WTC11 (cell line): ENCODE results near the gene ZNF683. TPM values are rescaled to one million over a fixed set of nuclear protein-coding genes. Genes with fewer than 3 reads are reported as not detected.

Source experiments
- ATAC-seq: fragments of 200-7000 bp; cut with Tn5 transposase; 2 replicates; pipeline ENCODE4 v1.10.0; 2021; ENCODE audit warnings: mild to moderate bottlenecking, moderate library complexity
- CTCF ChIA-PET: fragments of 300-600 bp; sonication (Branson Sonifier 250); formaldehyde crosslinking; loops from one replicate; lab custom pipeline; 2021; ENCODE audit warnings: antibody characterized with exemption; lab: Charles Lee
- POLR2A ChIA-PET: fragments of 350-600 bp; sonication (Branson Sonifier 250); formaldehyde crosslinking; loops from one replicate; lab custom pipeline; 2021; ENCODE audit warnings: antibody characterized with exemption; lab: Charles Lee
- DNase-seq: peaks from one replicate; pipeline ENCODE4 v3.0.0; 2021; ENCODE audit warnings: low spot score
- H3K27ac Mint-ChIP-seq: 2 replicates; pipeline ENCODE4 v1.8.0; 2021; ENCODE audit warnings: mixed read lengths
- H3K27me3 Mint-ChIP-seq: 2 replicates; pipeline ENCODE4 v1.8.0; 2021; ENCODE audit warnings: low read depth, mild to moderate bottlenecking, moderate library complexity, mixed read lengths
- H3K36me3 Mint-ChIP-seq: 2 replicates; pipeline ENCODE4 v1.8.0; 2021; ENCODE audit warnings: mixed read lengths
- H3K4me1 Mint-ChIP-seq: 2 replicates; pipeline ENCODE4 v1.8.0; 2022; ENCODE audit warnings: mixed read lengths
- H3K4me3 Mint-ChIP-seq: 2 replicates; pipeline ENCODE4 v1.8.0; 2021; ENCODE audit warnings: mild to moderate bottlenecking, moderate library complexity, mixed read lengths
- H3K9me3 Mint-ChIP-seq: 2 replicates; pipeline ENCODE4 v1.8.0; 2021; ENCODE audit warnings: mixed read lengths
- CBFB ChIP-seq: sonication (generic); formaldehyde crosslinking; IDR thresholded peaks from 2 replicates; pipeline ENCODE4 v1.8.1; 2022; ENCODE audit warnings: mild to moderate bottlenecking, low read depth, missing genetic modification reagents
- CREB1 ChIP-seq: sonication (generic); formaldehyde crosslinking; IDR thresholded peaks from 2 replicates; pipeline ENCODE4 v1.8.0; 2023; ENCODE audit warnings: mild to moderate bottlenecking, missing genetic modification reagents
- CREM ChIP-seq: sonication (generic); formaldehyde crosslinking; IDR thresholded peaks from 2 replicates; pipeline ENCODE4 v1.8.1; 2022; ENCODE audit warnings: mild to moderate bottlenecking, missing genetic modification reagents, moderate library complexity
- ESRRA ChIP-seq: sonication (generic); formaldehyde crosslinking; IDR thresholded peaks from 2 replicates; pipeline ENCODE4 v1.8.1; 2022; ENCODE audit warnings: mild to moderate bottlenecking, missing genetic modification reagents, borderline replicate concordance
- FOXJ3 ChIP-seq: sonication (generic); formaldehyde crosslinking; IDR thresholded peaks from 2 replicates; pipeline ENCODE4 v1.9.0; 2021; ENCODE audit warnings: missing genetic modification reagents, mild to moderate bottlenecking, borderline replicate concordance
- GRHL2 ChIP-seq: fragments of 250-450 bp; sonication (Bioruptor Pico); IDR thresholded peaks from 2 replicates; pipeline ENCODE4 v1.8.0; 2022; ENCODE audit warnings: mild to moderate bottlenecking, moderate library complexity; ENCODE audit not compliant: insufficient replicate concordance, severe bottlenecking
- MXD4 ChIP-seq: fragments of 250-450 bp; sonication (Bioruptor Pico); IDR thresholded peaks from 2 replicates; pipeline ENCODE4 v1.8.0; 2021; ENCODE audit warnings: mild to moderate bottlenecking, moderate library complexity, borderline replicate concordance
- NFYB ChIP-seq: sonication (generic); formaldehyde crosslinking; conservative IDR thresholded peaks from 2 replicates; pipeline ENCODE4 v1.8.0; 2022; ENCODE audit warnings: low read depth, missing genetic modification reagents
- OVOL2 ChIP-seq: fragments of 250-450 bp; sonication (Bioruptor Pico); IDR thresholded peaks from 2 replicates; pipeline ENCODE4 v1.9.0; 2021; ENCODE audit warnings: mild to moderate bottlenecking, borderline replicate concordance
- ZNF219 ChIP-seq: sonication (generic); formaldehyde crosslinking; IDR thresholded peaks from 2 replicates; pipeline ENCODE4 v1.8.0; 2023; ENCODE audit warnings: missing genetic modification reagents, mild to moderate bottlenecking, borderline replicate concordance
- ZNF423 ChIP-seq: fragments of 250-450 bp; sonication (Bioruptor Pico); IDR thresholded peaks from 2 replicates; pipeline ENCODE4 v2.1.2; 2022; ENCODE audit warnings: mild to moderate bottlenecking, moderate library complexity
- ZNF671 ChIP-seq: fragments of 250-450 bp; sonication (Bioruptor Pico); IDR thresholded peaks from 2 replicates; pipeline ENCODE4 v1.8.0; 2021; ENCODE audit warnings: mild to moderate bottlenecking
- total RNA-seq: library from RNA; stranded (reverse); gene quantifications from 3 replicates; pipeline ENCODE4 v1.2.3, GENCODE V29; 2021
- TF ChIP-seq, protein P1 (sequence below): sonication (generic); formaldehyde crosslinking; IDR thresholded peaks from 2 replicates; pipeline ENCODE4 v1.8.1; 2022; ENCODE audit warnings: mild to moderate bottlenecking, missing genetic modification reagents, moderate library complexity, borderline replicate concordance
- TF ChIP-seq, protein P2 (sequence below): sonication (generic); formaldehyde crosslinking; IDR thresholded peaks from 2 replicates; pipeline ENCODE4 v1.8.0; 2023; ENCODE audit warnings: missing genetic modification reagents, mild to moderate bottlenecking, borderline replicate concordance
- TF ChIP-seq, protein P3 (sequence below): sonication (generic); formaldehyde crosslinking; IDR thresholded peaks from 2 replicates; pipeline ENCODE4 v1.8.1; 2023; ENCODE audit warnings: mild to moderate bottlenecking, missing genetic modification reagents
- TF ChIP-seq, protein P4 (sequence below): fragments of 250-450 bp; sonication (Bioruptor Pico); IDR thresholded peaks from 2 replicates; pipeline ENCODE4 v1.9.0; 2021; ENCODE audit warnings: mild to moderate bottlenecking
- TF ChIP-seq, protein P5 (sequence below): sonication (generic); formaldehyde crosslinking; IDR thresholded peaks from 2 replicates; pipeline ENCODE4 v1.8.1; 2023; ENCODE audit warnings: mild to moderate bottlenecking, missing genetic modification reagents, moderate library complexity
- TF ChIP-seq, protein P6 (sequence below): sonication (generic); formaldehyde crosslinking; IDR thresholded peaks from 2 replicates; pipeline ENCODE4 v1.8.1; 2022; ENCODE audit warnings: missing genetic modification reagents, borderline replicate concordance

The ZNF683 gene
- total RNA-seq, 1 experiment from 2014 or later, result not detected

DNA sequence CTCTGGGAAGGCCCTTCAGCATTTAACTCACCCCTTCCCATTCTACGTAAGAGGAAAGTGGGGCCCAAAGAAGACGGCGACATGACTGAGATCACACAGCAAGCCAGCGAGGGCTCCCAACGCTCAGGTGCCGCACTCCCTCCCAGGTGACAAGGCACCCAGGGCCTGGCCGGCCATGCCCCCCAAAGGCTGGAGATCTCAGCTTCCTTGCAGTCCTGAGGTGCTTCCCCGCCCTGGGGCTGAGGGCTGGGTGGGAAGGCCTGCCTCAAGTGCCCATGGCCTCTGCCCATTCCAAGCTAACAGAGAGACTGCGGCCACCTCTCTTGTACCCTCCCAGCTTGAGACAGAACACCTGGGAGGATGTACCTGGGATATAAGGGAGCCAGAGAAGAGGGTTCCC, 17.6 kb downstream of the ZNF683 start (continued):
- TF ChIP-seq, protein P1, sequence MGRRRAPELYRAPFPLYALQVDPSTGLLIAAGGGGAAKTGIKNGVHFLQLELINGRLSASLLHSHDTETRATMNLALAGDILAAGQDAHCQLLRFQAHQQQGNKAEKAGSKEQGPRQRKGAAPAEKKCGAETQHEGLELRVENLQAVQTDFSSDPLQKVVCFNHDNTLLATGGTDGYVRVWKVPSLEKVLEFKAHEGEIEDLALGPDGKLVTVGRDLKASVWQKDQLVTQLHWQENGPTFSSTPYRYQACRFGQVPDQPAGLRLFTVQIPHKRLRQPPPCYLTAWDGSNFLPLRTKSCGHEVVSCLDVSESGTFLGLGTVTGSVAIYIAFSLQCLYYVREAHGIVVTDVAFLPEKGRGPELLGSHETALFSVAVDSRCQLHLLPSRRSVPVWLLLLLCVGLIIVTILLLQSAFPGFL (CRISPR knock-in tag), result no peak
- TF ChIP-seq, protein P2, sequence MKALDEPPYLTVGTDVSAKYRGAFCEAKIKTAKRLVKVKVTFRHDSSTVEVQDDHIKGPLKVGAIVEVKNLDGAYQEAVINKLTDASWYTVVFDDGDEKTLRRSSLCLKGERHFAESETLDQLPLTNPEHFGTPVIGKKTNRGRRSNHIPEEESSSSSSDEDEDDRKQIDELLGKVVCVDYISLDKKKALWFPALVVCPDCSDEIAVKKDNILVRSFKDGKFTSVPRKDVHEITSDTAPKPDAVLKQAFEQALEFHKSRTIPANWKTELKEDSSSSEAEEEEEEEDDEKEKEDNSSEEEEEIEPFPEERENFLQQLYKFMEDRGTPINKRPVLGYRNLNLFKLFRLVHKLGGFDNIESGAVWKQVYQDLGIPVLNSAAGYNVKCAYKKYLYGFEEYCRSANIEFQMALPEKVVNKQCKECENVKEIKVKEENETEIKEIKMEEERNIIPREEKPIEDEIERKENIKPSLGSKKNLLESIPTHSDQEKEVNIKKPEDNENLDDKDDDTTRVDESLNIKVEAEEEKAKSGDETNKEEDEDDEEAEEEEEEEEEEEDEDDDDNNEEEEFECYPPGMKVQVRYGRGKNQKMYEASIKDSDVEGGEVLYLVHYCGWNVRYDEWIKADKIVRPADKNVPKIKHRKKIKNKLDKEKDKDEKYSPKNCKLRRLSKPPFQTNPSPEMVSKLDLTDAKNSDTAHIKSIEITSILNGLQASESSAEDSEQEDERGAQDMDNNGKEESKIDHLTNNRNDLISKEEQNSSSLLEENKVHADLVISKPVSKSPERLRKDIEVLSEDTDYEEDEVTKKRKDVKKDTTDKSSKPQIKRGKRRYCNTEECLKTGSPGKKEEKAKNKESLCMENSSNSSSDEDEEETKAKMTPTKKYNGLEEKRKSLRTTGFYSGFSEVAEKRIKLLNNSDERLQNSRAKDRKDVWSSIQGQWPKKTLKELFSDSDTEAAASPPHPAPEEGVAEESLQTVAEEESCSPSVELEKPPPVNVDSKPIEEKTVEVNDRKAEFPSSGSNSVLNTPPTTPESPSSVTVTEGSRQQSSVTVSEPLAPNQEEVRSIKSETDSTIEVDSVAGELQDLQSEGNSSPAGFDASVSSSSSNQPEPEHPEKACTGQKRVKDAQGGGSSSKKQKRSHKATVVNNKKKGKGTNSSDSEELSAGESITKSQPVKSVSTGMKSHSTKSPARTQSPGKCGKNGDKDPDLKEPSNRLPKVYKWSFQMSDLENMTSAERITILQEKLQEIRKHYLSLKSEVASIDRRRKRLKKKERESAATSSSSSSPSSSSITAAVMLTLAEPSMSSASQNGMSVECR, result no peak
- no peak for TF ChIP-seq FOXJ3

DNA sequence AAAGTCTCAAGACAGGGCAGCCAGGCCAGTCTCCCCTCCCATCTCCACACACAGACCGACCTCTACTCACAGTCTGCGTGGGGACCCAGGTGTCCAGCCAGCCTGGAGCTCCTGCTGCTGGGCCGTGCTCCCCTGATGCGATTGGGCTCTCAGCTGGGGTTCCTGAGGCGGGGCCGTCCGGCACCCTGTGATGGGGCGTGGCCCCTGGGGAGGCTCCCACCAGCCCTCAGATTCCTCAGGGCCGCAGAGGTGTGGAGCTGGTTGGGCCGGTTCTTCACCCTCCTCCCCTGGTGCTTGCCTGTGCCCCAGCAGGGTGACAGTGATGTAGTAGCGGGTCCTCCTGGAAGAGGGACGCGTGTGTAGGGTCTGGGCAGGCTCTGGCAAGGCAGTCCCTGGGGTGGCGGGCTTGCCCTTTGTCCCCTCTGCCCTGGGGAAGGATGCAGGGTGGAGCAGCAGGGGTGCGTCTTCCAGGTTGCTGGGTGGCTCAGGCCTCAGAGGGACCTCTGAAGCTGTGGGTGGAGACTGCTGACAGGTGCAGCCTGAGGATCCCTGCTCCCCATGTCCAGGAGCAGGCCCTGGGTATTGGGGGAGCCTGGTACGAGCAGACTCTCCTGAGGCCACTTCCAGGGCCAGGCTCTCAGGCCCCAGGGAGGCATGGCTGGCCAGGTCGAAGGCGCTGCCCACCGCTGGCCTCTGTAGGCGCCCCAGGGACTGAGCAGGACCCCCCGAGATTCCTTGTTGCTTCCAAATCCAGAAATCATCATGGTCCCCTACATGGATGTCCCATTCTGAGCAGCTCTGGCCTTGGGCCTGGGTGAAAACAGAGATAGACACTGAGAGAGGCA, 18.4 kb downstream of the ZNF683 start, which contains the start of gene CRYBG2:
CRYBG2 (minus strand) TSS at position 155 of the 845 bp plus-strand sequence. CDS start 7,473 bp downstream, outside the sequence.
- H3K27me3 Mint-ChIP-seq, result peaks cover 3% of the 10 kb centered on the region; the same call in 1 of the 2 replicates
- H3K9me3 Mint-ChIP-seq, result no peaks in the 10 kb centered on the region
- H3K36me3 Mint-ChIP-seq, result no peaks in the 10 kb centered on the region
- no peak within 1 kb of the TSS for H3K4me3 Mint-ChIP-seq
- TF ChIP-seq ZNF219, result no peak
- no peak for TF ChIP-seq OVOL2
- TF ChIP-seq, protein P3, sequence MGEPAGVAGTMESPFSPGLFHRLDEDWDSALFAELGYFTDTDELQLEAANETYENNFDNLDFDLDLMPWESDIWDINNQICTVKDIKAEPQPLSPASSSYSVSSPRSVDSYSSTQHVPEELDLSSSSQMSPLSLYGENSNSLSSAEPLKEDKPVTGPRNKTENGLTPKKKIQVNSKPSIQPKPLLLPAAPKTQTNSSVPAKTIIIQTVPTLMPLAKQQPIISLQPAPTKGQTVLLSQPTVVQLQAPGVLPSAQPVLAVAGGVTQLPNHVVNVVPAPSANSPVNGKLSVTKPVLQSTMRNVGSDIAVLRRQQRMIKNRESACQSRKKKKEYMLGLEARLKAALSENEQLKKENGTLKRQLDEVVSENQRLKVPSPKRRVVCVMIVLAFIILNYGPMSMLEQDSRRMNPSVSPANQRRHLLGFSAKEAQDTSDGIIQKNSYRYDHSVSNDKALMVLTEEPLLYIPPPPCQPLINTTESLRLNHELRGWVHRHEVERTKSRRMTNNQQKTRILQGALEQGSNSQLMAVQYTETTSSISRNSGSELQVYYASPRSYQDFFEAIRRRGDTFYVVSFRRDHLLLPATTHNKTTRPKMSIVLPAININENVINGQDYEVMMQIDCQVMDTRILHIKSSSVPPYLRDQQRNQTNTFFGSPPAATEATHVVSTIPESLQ (CRISPR knock-in tag), result no peak
- TF ChIP-seq ZNF423 (CRISPR knock-in tag), result peak; percentile 5; the same call in 1 of the 2 replicates
- ATAC-seq (no peak), DNase-seq (no peak)
- ChIA-PET POLR2A (no interaction called here), CTCF (interaction anchor here (1.1 to 2.5 kb wide), 6 partner anchors 9 to 69 kb away, joined by 3 to 6 read pairs (median 4); no protein-coding TSS in a partner anchor)
- no peak within 1 kb of the TSS for H3K27ac Mint-ChIP-seq
- peaks cover 51% of the 10 kb centered on the region for H3K4me1 Mint-ChIP-seq

DNA sequence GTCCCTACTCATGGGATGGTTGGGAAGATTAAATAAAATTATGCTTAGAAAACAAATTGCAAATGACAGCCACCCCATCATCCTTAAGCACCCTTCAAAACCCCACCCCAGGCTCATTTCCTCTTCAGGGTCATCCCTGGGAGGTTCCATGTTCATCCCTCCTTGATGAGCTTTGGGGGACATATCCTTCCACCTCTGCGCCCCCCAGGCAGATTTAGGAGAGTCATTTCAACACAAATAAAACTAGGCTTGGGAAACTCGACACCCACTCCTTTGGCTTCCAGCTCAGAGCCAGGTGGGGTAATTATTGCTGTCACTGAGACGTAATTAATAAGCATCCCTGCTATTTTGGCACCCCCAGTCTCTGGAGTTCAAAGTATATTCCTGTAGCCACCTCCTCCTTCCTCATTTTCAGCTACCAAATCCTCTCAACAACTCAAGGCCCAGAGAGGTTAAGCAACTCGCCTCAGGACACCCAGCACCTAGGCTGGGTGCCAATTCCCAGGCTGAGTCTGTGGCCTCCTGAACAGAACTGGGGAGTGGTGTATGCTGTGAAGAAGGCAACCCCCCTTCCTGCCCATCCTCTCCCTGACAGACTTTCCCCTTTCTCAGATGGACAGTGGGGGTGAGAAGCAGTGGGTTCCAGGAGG, 19.2 kb downstream of the ZNF683 start:
- H3K27ac Mint-ChIP-seq, result no peak overlapping the region
- no peaks in the 10 kb centered on the region for H3K27me3 Mint-ChIP-seq
- ATAC-seq (no peak), DNase-seq (no peak)
- peaks cover 42% of the 10 kb centered on the region for H3K4me1 Mint-ChIP-seq
- ChIA-PET CTCF (interaction anchor here (1.1 to 2.5 kb wide), 4 partner anchors 10 to 38 kb away, joined by 4 to 6 read pairs (median 4); no protein-coding TSS in a partner anchor), POLR2A (no interaction called here)
- H3K9me3 Mint-ChIP-seq, result no peaks in the 10 kb centered on the region
- no peak overlapping the region for H3K4me3 Mint-ChIP-seq
- H3K36me3 Mint-ChIP-seq, result no peaks in the 10 kb centered on the region
- no peak for TF ChIP-seq ESRRA (CRISPR knock-in tag)
- TF ChIP-seq MXD4 (CRISPR knock-in tag), result no peak
- TF ChIP-seq CREM (CRISPR knock-in tag), result no peak
- TF ChIP-seq, protein P4, sequence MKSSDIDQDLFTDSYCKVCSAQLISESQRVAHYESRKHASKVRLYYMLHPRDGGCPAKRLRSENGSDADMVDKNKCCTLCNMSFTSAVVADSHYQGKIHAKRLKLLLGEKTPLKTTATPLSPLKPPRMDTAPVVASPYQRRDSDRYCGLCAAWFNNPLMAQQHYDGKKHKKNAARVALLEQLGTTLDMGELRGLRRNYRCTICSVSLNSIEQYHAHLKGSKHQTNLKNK (CRISPR knock-in tag), result no peak
- TF ChIP-seq, protein P5, sequence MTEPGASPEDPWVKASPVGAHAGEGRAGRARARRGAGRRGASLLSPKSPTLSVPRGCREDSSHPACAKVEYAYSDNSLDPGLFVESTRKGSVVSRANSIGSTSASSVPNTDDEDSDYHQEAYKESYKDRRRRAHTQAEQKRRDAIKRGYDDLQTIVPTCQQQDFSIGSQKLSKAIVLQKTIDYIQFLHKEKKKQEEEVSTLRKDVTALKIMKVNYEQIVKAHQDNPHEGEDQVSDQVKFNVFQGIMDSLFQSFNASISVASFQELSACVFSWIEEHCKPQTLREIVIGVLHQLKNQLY (CRISPR knock-in tag), result no peak
- TF ChIP-seq CREB1 (CRISPR knock-in tag), result no peak
- no peak for TF ChIP-seq NFYB (CRISPR knock-in tag)
- no peak for TF ChIP-seq GRHL2 (CRISPR knock-in tag)
- TF ChIP-seq CBFB, result no peak
- TF ChIP-seq ZNF671 (CRISPR knock-in tag), result no peak
- TF ChIP-seq, protein P6, sequence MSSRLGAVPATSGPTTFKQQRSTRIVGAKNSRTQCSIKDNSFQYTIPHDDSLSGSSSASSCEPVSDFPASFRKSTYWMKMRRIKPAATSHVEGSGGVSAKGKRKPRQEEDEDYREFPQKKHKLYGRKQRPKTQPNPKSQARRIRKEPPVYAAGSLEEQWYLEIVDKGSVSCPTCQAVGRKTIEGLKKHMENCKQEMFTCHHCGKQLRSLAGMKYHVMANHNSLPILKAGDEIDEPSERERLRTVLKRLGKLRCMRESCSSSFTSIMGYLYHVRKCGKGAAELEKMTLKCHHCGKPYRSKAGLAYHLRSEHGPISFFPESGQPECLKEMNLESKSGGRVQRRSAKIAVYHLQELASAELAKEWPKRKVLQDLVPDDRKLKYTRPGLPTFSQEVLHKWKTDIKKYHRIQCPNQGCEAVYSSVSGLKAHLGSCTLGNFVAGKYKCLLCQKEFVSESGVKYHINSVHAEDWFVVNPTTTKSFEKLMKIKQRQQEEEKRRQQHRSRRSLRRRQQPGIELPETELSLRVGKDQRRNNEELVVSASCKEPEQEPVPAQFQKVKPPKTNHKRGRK (CRISPR knock-in tag), result no peak
